ENCODE results near the gene GJA4.

Gene GJA4

GRCh38 chr1:34829250-34829649, 36.5 kb downstream of the GJA4 start:
- H3K4me3 ChIP-seq (ENCODE audit: low read length in 2 of 2): no peak overlapping the region
- H3K36me3 ChIP-seq (ENCODE audit: control insufficient read depth in 2 of 2, insufficient read depth in 2 of 2, low read length in 2 of 2): no peaks in the 10 kb centered on the region
- peaks cover 0 to 11% of the 10 kb centered on the region in 2 donors for H3K4me1 ChIP-seq (ENCODE audit: control insufficient read depth in 2 of 2, insufficient read depth in 2 of 2, low read length in 2 of 2)
- H3K27me3 ChIP-seq (ENCODE audit: control insufficient read depth in 2 of 2, insufficient read depth in 2 of 2, low read length in 2 of 2): no peaks in the 10 kb centered on the region
- H3K27ac ChIP-seq (ENCODE audit: low read depth in 2 of 2, low read length in 2 of 2): no peak overlapping the region
- no peaks in the 10 kb centered on the region for H3K9me3 ChIP-seq (ENCODE audit: control insufficient read depth in 2 of 2, low read length in 2 of 2)
- no peak overlapping the region for H3K9ac ChIP-seq (ENCODE audit: low read depth in 1 of 2, low read length in 2 of 2)

DNA sequence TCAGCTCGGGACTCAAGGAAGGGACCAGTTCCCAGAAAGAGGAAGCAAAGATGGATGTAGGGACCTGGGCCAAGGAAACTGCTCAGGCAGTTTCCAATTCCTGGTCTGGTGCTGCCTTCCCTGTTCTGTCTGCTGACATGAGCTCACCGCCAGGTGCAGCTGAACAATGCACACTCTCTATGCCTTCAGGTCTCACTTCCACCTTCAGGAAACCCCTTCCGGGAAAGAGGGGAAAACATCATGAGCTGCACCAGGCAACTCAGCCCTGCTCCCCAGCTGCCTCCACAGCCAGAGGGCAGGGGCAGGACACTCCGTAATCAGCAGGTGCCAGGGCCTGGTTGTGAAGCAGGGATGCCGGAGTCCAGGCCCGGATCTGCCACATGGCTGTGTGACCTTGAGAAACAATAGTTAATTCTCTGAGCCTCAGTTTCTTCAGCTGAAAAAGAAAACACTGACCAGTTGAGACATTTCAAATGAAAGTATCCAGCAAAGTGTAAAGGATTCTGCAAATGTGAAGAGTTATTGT, 39.0 kb downstream of the GJA4 start:
- Histone ChIP-seq H3K9ac (ENCODE audit: low read depth in 1 of 2, low read length in 2 of 2) (no peak overlapping the region), H3K4me1 (ENCODE audit: control insufficient read depth in 2 of 2, insufficient read depth in 2 of 2, low read length in 2 of 2) (no peaks in the 10 kb centered on the region), H3K36me3 (ENCODE audit: control insufficient read depth in 2 of 2, insufficient read depth in 2 of 2, low read length in 2 of 2) (no peaks in the 10 kb centered on the region), H3K27me3 (ENCODE audit: control insufficient read depth in 2 of 2, insufficient read depth in 2 of 2, low read length in 2 of 2) (no peaks in the 10 kb centered on the region), H3K9me3 (ENCODE audit: control insufficient read depth in 2 of 2, low read length in 2 of 2) (no peaks in the 10 kb centered on the region), H3K27ac (ENCODE audit: low read depth in 2 of 2, low read length in 2 of 2) (no peak overlapping the region), H3K4me3 (ENCODE audit: low read length in 2 of 2) (no peak overlapping the region)

- Histone ChIP-seq H3K4me1 (ENCODE audit: control insufficient read depth in 2 of 2, insufficient read depth in 2 of 2, low read length in 2 of 2) (no peaks in the 10 kb centered on the region), H3K9ac (ENCODE audit: low read depth in 1 of 2, low read length in 2 of 2) (no peak overlapping the region), H3K36me3 (ENCODE audit: control insufficient read depth in 2 of 2, insufficient read depth in 2 of 2, low read length in 2 of 2) (no peaks in the 10 kb centered on the region), H3K27me3 (ENCODE audit: control insufficient read depth in 2 of 2, insufficient read depth in 2 of 2, low read length in 2 of 2) (no peaks in the 10 kb centered on the region), H3K27ac (ENCODE audit: low read depth in 2 of 2, low read length in 2 of 2) (no peak overlapping the region), H3K4me3 (ENCODE audit: low read length in 2 of 2) (no peak overlapping the region), H3K9me3 (ENCODE audit: control insufficient read depth in 2 of 2, low read length in 2 of 2) (no peaks in the 10 kb centered on the region)
These were observed 40.9 kb downstream of the GJA4 start for GRCh38 chr1:34833711-34834110.

- H3K4me3 ChIP-seq (ENCODE audit: low read length in 2 of 2): no peak overlapping the region
- no peak overlapping the region for H3K9ac ChIP-seq (ENCODE audit: low read depth in 1 of 2, low read length in 2 of 2)
- H3K27ac ChIP-seq (ENCODE audit: low read depth in 2 of 2, low read length in 2 of 2): no peak overlapping the region
- no peaks in the 10 kb centered on the region for H3K36me3 ChIP-seq (ENCODE audit: control insufficient read depth in 2 of 2, insufficient read depth in 2 of 2, low read length in 2 of 2)
- no peaks in the 10 kb centered on the region for H3K4me1 ChIP-seq (ENCODE audit: control insufficient read depth in 2 of 2, insufficient read depth in 2 of 2, low read length in 2 of 2)
- H3K27me3 ChIP-seq (ENCODE audit: control insufficient read depth in 2 of 2, insufficient read depth in 2 of 2, low read length in 2 of 2): no peaks in the 10 kb centered on the region
- H3K9me3 ChIP-seq (ENCODE audit: control insufficient read depth in 2 of 2, low read length in 2 of 2): no peaks in the 10 kb centered on the region
These were observed 46.9 kb downstream of the GJA4 start for GRCh38 chr1:34839526-34840305.

- H3K36me3 ChIP-seq (ENCODE audit: control insufficient read depth in 2 of 2, insufficient read depth in 2 of 2, low read length in 2 of 2): no peaks in the 10 kb centered on the region
- no peak overlapping the region for H3K27ac ChIP-seq (ENCODE audit: low read depth in 2 of 2, low read length in 2 of 2)
- H3K9me3 ChIP-seq (ENCODE audit: control insufficient read depth in 2 of 2, low read length in 2 of 2): no peaks in the 10 kb centered on the region
- no peak overlapping the region for H3K9ac ChIP-seq (ENCODE audit: low read depth in 1 of 2, low read length in 2 of 2)
- H3K4me3 ChIP-seq (ENCODE audit: low read length in 2 of 2): no peak overlapping the region
- H3K4me1 ChIP-seq (ENCODE audit: control insufficient read depth in 2 of 2, insufficient read depth in 2 of 2, low read length in 2 of 2): no peaks in the 10 kb centered on the region
- H3K27me3 ChIP-seq (ENCODE audit: control insufficient read depth in 2 of 2, insufficient read depth in 2 of 2, low read length in 2 of 2): no peaks in the 10 kb centered on the region
These were observed 47.6 kb downstream of the GJA4 start for GRCh38 chr1:34840426-34840825.

DNA sequence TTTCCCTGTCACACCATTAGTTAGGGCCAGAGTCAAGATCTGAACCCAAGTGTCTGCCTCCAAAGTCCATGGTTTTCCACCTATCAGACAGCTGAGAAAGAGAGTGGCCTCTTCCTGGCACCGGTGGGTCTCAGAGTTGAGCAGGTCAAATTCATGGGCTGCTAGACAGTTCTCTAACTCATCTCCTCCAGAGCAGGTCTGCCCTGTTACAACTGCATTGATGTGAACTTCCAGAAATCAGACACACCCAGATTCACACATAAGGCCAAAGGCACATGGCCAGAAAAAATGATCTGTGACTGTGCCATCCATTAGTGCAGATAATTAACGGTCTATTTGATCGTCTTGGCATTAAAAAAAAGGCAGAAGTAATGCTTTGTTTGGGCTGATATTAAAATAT, 49.3 kb downstream of the GJA4 start:
- Histone ChIP-seq H3K27me3 (ENCODE audit: control insufficient read depth in 2 of 2, insufficient read depth in 2 of 2, low read length in 2 of 2) (no peaks in the 10 kb centered on the region), H3K4me3 (ENCODE audit: low read length in 2 of 2) (no peak overlapping the region), H3K36me3 (ENCODE audit: control insufficient read depth in 2 of 2, insufficient read depth in 2 of 2, low read length in 2 of 2) (no peaks in the 10 kb centered on the region), H3K4me1 (ENCODE audit: control insufficient read depth in 2 of 2, insufficient read depth in 2 of 2, low read length in 2 of 2) (no peaks in the 10 kb centered on the region), H3K27ac (ENCODE audit: low read depth in 2 of 2, low read length in 2 of 2) (no peak overlapping the region), H3K9me3 (ENCODE audit: control insufficient read depth in 2 of 2, low read length in 2 of 2) (no peaks in the 10 kb centered on the region), H3K9ac (ENCODE audit: low read depth in 1 of 2, low read length in 2 of 2) (no peak overlapping the region)

- Histone ChIP-seq H3K9me3 (ENCODE audit: control insufficient read depth in 2 of 2, low read length in 2 of 2) (no peaks in the 10 kb centered on the region), H3K4me1 (ENCODE audit: control insufficient read depth in 2 of 2, insufficient read depth in 2 of 2, low read length in 2 of 2) (no peaks in the 10 kb centered on the region), H3K4me3 (ENCODE audit: low read length in 2 of 2) (no peak overlapping the region), H3K36me3 (ENCODE audit: control insufficient read depth in 2 of 2, insufficient read depth in 2 of 2, low read length in 2 of 2) (peaks cover under 1 to 2% of the 10 kb centered on the region in 2 donors), H3K27me3 (ENCODE audit: control insufficient read depth in 2 of 2, insufficient read depth in 2 of 2, low read length in 2 of 2) (no peaks in the 10 kb centered on the region), H3K27ac (ENCODE audit: low read depth in 2 of 2, low read length in 2 of 2) (no peak overlapping the region), H3K9ac (ENCODE audit: low read depth in 1 of 2, low read length in 2 of 2) (no peak overlapping the region)
These were observed 50.2 kb downstream of the GJA4 start for GRCh38 chr1:34842952-34843371.

DNA sequence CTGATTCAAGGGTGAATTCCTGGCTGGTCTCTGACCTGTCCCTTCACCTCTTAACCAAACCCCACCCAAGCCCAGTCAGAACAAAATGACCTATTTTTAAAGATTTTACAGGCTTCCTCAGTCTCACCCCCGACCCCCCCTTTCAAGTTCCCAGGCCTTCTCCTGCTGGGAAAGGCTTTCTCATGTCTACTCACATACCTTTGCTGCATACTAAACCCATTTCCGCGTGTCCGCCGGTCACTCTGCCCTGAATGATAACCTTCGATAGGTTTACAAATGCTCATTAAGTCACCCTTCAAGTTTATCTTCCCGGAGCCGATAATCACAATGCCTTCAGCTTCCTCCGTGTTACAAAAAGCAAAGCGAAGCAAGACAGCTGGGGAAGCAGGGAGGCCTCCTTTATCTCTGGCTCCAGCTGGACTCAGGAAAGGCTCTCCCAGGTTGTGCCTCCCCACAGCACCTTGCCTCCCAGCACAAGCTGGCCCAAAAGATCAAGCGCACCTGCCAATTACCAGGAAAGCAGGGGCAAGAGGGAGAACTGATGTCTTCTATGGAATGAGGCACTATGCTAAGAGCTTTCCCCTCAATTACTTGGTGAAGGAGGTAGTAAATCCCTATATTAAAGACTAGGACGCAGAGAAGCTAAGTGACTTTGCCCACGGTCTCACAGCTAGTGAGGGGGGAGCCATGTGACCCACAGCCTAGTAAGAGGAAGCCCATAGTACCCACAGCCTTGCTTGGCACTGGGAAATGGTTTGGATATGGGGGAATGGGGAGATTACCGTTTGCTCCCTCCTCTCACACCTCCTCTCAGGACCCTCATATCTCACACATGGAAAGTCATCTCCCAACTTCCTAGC, 50.8 kb downstream of the GJA4 start:
- Histone ChIP-seq H3K36me3 (ENCODE audit: control insufficient read depth in 2 of 2, insufficient read depth in 2 of 2, low read length in 2 of 2) (peaks cover 3 to 4% of the 10 kb centered on the region in 2 donors), H3K4me1 (ENCODE audit: control insufficient read depth in 2 of 2, insufficient read depth in 2 of 2, low read length in 2 of 2) (no peaks in the 10 kb centered on the region), H3K9ac (ENCODE audit: low read depth in 1 of 2, low read length in 2 of 2) (no peak overlapping the region), H3K9me3 (ENCODE audit: control insufficient read depth in 2 of 2, low read length in 2 of 2) (no peaks in the 10 kb centered on the region), H3K27ac (ENCODE audit: low read depth in 2 of 2, low read length in 2 of 2) (no peak overlapping the region), H3K27me3 (ENCODE audit: control insufficient read depth in 2 of 2, insufficient read depth in 2 of 2, low read length in 2 of 2) (no peaks in the 10 kb centered on the region), H3K4me3 (ENCODE audit: low read length in 2 of 2) (no peak overlapping the region)

GRCh38 chr1:34844252-34844634, 51.4 kb downstream of the GJA4 start:
- no peak overlapping the region for H3K9ac ChIP-seq (ENCODE audit: low read depth in 1 of 2, low read length in 2 of 2)
- H3K9me3 ChIP-seq (ENCODE audit: control insufficient read depth in 2 of 2, low read length in 2 of 2): no peaks in the 10 kb centered on the region
- H3K4me3 ChIP-seq (ENCODE audit: low read length in 2 of 2): no peak overlapping the region
- no peaks in the 10 kb centered on the region for H3K4me1 ChIP-seq (ENCODE audit: control insufficient read depth in 2 of 2, insufficient read depth in 2 of 2, low read length in 2 of 2)
- H3K27ac ChIP-seq (ENCODE audit: low read depth in 2 of 2, low read length in 2 of 2): no peak overlapping the region
- no peaks in the 10 kb centered on the region for H3K27me3 ChIP-seq (ENCODE audit: control insufficient read depth in 2 of 2, insufficient read depth in 2 of 2, low read length in 2 of 2)
- H3K36me3 ChIP-seq (ENCODE audit: control insufficient read depth in 2 of 2, insufficient read depth in 2 of 2, low read length in 2 of 2): peaks cover 4% of the 10 kb centered on the region in 2 donors

All from mucosa of rectum (tissue), 2 donors.